Stimulated activated CD8-positive, alpha-beta memory T cell treated with anti-CD3 and anti-CD28 coated beads, Interleukin-12 subunit alpha, Interleukin-12 subunit beta, amount 100 ng/mL, for 24 hours (primary cell): Measurements from ENCODE around the gene PPME1.

Experiments
- DNase-seq: peaks from one replicate; pipeline ENCODE4 v3.0.0-alpha.2; 2020; ENCODE audit errors: extremely low read depth

Gene PPME1

GRCh38 chr11:74159642-74160041, 11.4 kb upstream of the PPME1 start:
- DNase-seq, result no peak

- DNase-seq, result no peak
Measured at GRCh38 chr11:74162681-74163467, 8.2 kb upstream of the PPME1 start.

- no peak for DNase-seq
Measured at GRCh38 chr11:74168838-74169237, 2.3 kb upstream of the PPME1 start.

GRCh38 chr11:74169738-74170458, 1.2 kb upstream of the PPME1 start:
- no peak for DNase-seq

- no peak for DNase-seq
Measured at GRCh38 chr11:74171630-74171968, 510 bp downstream of the PPME1 start.

- no peak for DNase-seq
Measured at GRCh38 chr11:74171997-74172396, 908 bp downstream of the PPME1 start.

- no peak for DNase-seq
Measured at GRCh38 chr11:74175920-74176319, 4.8 kb downstream of the PPME1 start.

- DNase-seq, result no peak
Measured at GRCh38 chr11:74179234-74180052, 8.4 kb downstream of the PPME1 start.

- no peak for DNase-seq
Measured at GRCh38 chr11:74182635-74183034, 11.5 kb downstream of the PPME1 start.

- DNase-seq, result no peak
Measured at GRCh38 chr11:74185285-74185684, 14.2 kb downstream of the PPME1 start.

- no peak for DNase-seq
Measured at GRCh38 chr11:74185695-74186094, 14.6 kb downstream of the PPME1 start.

- DNase-seq, result no peak
Measured at GRCh38 chr11:74195828-74196227, 24.7 kb downstream of the PPME1 start.

- no peak for DNase-seq
Measured at GRCh38 chr11:74196781-74197486, 25.8 kb downstream of the PPME1 start.

GRCh38 chr11:74203966-74204365, 32.9 kb downstream of the PPME1 start:
- DNase-seq, result no peak

- DNase-seq, result no peak
Measured at GRCh38 chr11:74204701-74205100, 33.6 kb downstream of the PPME1 start.

- no peak for DNase-seq
Measured at GRCh38 chr11:74205181-74205580, 34.1 kb downstream of the PPME1 start.

- no peak for DNase-seq
Measured at GRCh38 chr11:74206746-74207145, 35.7 kb downstream of the PPME1 start.

GRCh38 chr11:74208507-74208906, 37.4 kb downstream of the PPME1 start:
- no peak for DNase-seq

- DNase-seq, result no peak
Measured at GRCh38 chr11:74212533-74212932, 41.4 kb downstream of the PPME1 start.

- DNase-seq, result no peak
Measured at GRCh38 chr11:74220376-74220775, 49.3 kb downstream of the PPME1 start.

- no peak for DNase-seq
Measured at GRCh38 chr11:74221816-74222215, 50.7 kb downstream of the PPME1 start.

- no peak for DNase-seq
Measured at GRCh38 chr11:74225565-74225964, 54.5 kb downstream of the PPME1 start.
